Activated naive CD4-positive, alpha-beta T cell treated with anti-CD3 and anti-CD28 coated beads for 36 hours (primary cell): Measurements from ENCODE around the gene IKBKE. TPM values are rescaled to one million over a fixed set of nuclear protein-coding genes. Genes with fewer than 3 reads are reported as not detected.

Experiments
- CTCF ChIA-PET: fragments of 350-600 bp; sonication (Branson Sonifier 250); formaldehyde crosslinking; loops from one replicate; lab custom pipeline; 2021; ENCODE audit warnings: antibody characterized with exemption; lab: Charles Lee
- DNase-seq: peaks from one replicate; pipeline ENCODE4 v3.0.0-alpha.2; 2020
- H3K27ac Mint-ChIP-seq: one replicate; pipeline ENCODE4 v1.8.0; 2021; ENCODE audit warnings: mild to moderate bottlenecking, mixed read lengths
- H3K27me3 Mint-ChIP-seq: one replicate; pipeline ENCODE4 v1.8.0; 2021; ENCODE audit warnings: low read depth, mixed read lengths
- H3K36me3 Mint-ChIP-seq: one replicate; pipeline ENCODE4 v1.8.0; 2021; ENCODE audit warnings: low read depth, mixed read lengths
- H3K4me1 Mint-ChIP-seq: one replicate; pipeline ENCODE4 v1.8.0; 2021; ENCODE audit warnings: low read depth, mixed read lengths
- H3K4me3 Mint-ChIP-seq: one replicate; pipeline ENCODE4 v1.8.0; 2021; ENCODE audit warnings: mild to moderate bottlenecking, moderate library complexity, mixed read lengths
- H3K9me3 Mint-ChIP-seq: one replicate; pipeline ENCODE4 v1.8.0; 2021; ENCODE audit warnings: mixed read lengths
- intact Hi-C: fragments of 100-400 bp; cut with micrococcal nuclease; formaldehyde crosslinking; loops from one replicate; pipeline ENCODE4 v1.15.1; 2023
- total RNA-seq, 2 experiments: library from RNA; stranded (reverse); gene quantifications; one replicate each; pipeline ENCODE4 v1.2.3, GENCODE V29; 2021

The IKBKE gene
- total RNA-seq, 2 experiments from 2014 or later, result 7.0 to 8.6 TPM

DNA sequence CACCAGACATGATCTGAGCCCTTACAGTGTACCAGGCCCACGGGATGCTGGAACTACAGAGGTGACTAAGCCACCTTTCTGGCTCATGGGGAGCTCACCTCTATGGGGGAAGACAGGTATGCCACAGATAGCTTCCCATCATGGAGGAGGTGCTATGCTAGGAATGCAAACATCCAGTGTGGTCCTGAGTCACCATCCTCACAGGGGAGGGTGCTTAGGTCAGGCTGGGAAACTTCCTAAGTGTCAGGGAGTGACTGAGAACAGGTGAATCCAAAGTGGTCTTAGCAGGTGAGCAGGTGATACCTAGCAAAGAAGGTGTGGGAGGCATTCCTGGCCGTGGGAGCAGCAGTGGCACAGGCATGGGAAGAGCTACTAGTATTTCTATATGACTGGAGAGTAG, 28.4 kb downstream of the IKBKE start:
- peaks cover 3% of the 10 kb centered on the region for H3K36me3 Mint-ChIP-seq
- no peaks in the 10 kb centered on the region for H3K9me3 Mint-ChIP-seq
- H3K27me3 Mint-ChIP-seq, result no peaks in the 10 kb centered on the region
- peak overlapping the region; percentile 16 for H3K27ac Mint-ChIP-seq
- no peak for DNase-seq
- intact Hi-C loops, result loop anchor here (10.0 kb wide), 1 partner anchor 486 kb away; no protein-coding TSS in a partner anchor
- no peak overlapping the region for H3K4me3 Mint-ChIP-seq
- peaks cover 20% of the 10 kb centered on the region for H3K4me1 Mint-ChIP-seq
- CTCF ChIA-PET, result interaction anchor here (1.5 to 2.2 kb wide), 4 partner anchors 8 to 166 kb away, joined by 4 to 11 read pairs (median 6); no protein-coding TSS in a partner anchor

DNA sequence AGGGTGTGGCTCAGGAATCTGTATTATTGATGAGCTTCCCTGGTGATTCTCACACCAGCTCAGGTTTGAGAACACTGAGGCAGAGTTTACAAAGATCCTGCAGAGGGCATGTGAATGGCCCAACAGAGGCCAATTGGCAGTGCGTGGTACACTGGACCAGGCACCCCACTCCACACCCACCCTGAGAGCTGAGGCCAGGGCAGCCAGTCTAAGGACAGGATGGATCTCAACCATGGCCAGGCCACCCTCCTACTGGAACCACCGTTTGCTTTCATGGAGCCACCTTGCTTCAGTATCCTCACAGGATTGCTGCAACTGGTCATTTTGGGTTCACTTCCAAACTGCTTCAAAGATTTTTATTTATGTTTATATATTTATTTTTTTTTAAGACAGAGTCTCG, 29.8 kb downstream of the IKBKE start:
- no peak for DNase-seq
- Mint-ChIP-seq H3K36me3 (peaks cover 1% of the 10 kb centered on the region), H3K4me3 (no peak overlapping the region), H3K27me3 (no peaks in the 10 kb centered on the region), H3K4me1 (peaks cover 31% of the 10 kb centered on the region), H3K27ac (no peak overlapping the region), H3K9me3 (no peaks in the 10 kb centered on the region)
- CTCF ChIA-PET, result interaction anchor here (2.0 to 2.2 kb wide), 2 partner anchors 10 to 164 kb away, joined by 9 to 11 read pairs; no protein-coding TSS in a partner anchor
- intact Hi-C loops, result no loop called here

DNA sequence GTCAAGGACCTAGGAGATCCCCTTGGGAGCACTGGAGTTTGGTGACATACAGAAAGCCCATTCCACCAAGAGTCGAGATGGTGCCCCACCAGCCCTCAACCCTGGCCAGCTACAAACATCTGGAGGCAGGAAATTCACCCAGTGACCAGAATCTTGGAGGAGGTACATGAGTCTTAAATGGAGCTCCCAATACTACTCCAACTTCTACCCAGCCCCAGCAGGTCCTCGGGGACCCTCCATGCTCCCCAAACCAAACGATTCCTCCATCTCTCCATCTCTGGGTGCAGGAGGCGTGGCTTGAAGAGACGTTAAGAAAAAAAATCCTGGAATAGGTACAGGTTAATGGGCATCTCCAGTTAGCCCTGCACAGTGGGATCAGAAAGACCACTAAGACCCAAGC, 31.6 kb downstream of the IKBKE start:
- H3K27me3 Mint-ChIP-seq, result no peaks in the 10 kb centered on the region
- no peak overlapping the region for H3K27ac Mint-ChIP-seq
- no peak for DNase-seq
- intact Hi-C loops, result no loop called here
- H3K9me3 Mint-ChIP-seq, result no peaks in the 10 kb centered on the region
- no peaks in the 10 kb centered on the region for H3K36me3 Mint-ChIP-seq
- H3K4me3 Mint-ChIP-seq, result no peak overlapping the region
- CTCF ChIA-PET, result interaction anchor here (2.2 to 5.8 kb wide), 3 partner anchors 22 to 162 kb away, joined by 10 to 37 read pairs (median 12); no protein-coding TSS in a partner anchor
- peaks cover 34% of the 10 kb centered on the region for H3K4me1 Mint-ChIP-seq

- H3K36me3 Mint-ChIP-seq, result no peaks in the 10 kb centered on the region
- no peaks in the 10 kb centered on the region for H3K9me3 Mint-ChIP-seq
- no peak overlapping the region for H3K27ac Mint-ChIP-seq
- intact Hi-C loops, result no loop called here
- CTCF ChIA-PET, result interaction anchor here (1.8 to 5.8 kb wide), 4 partner anchors 12 to 162 kb away, joined by 9 to 37 read pairs (median 11); no protein-coding TSS in a partner anchor
- H3K27me3 Mint-ChIP-seq, result no peaks in the 10 kb centered on the region
- H3K4me3 Mint-ChIP-seq, result no peak overlapping the region
- no peak for DNase-seq
- H3K4me1 Mint-ChIP-seq, result peaks cover 34% of the 10 kb centered on the region
These were observed 32.1 kb downstream of the IKBKE start for GRCh38 chr1:206502403-206502802.

DNA sequence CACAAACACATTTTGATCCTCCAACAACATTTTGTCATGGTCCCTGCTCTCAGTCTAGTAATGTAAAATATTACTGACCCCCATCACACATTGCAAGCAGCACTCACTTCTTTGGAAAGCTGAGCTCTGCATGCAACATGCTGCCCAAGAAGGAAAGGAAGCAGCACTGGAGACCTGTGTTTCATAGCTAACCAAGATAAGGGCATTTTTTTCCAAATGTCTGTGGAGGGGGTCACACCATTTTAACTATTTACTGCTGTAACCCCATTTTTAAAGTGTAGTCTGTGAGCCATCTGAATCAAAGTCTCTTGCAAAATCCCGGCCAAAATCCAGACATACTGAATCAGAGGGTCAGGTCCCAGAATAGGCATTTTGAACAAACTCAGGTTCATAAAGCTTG, 32.5 kb downstream of the IKBKE start:
- CTCF ChIA-PET, result interaction anchor here (1.8 to 5.8 kb wide), 4 partner anchors 13 to 161 kb away, joined by 9 to 37 read pairs (median 11); no protein-coding TSS in a partner anchor
- Mint-ChIP-seq H3K27me3 (peaks cover under 1% of the 10 kb centered on the region), H3K9me3 (no peaks in the 10 kb centered on the region), H3K4me1 (peaks cover 34% of the 10 kb centered on the region), H3K4me3 (no peak overlapping the region), H3K36me3 (no peaks in the 10 kb centered on the region), H3K27ac (no peak overlapping the region)
- DNase-seq, result no peak
- intact Hi-C loops, result no loop called here

GRCh38 chr1:206503591-206504362, 33.5 kb downstream of the IKBKE start:
- DNase-seq, result peak; percentile 72
- Mint-ChIP-seq H3K27ac (no peak overlapping the region), H3K4me3 (no peak overlapping the region), H3K9me3 (no peaks in the 10 kb centered on the region), H3K27me3 (peaks cover 10% of the 10 kb centered on the region), H3K4me1 (peaks cover 43% of the 10 kb centered on the region), H3K36me3 (no peaks in the 10 kb centered on the region)
- CTCF ChIA-PET, result interaction anchor here (0.6 to 5.8 kb wide), 11 partner anchors 14 to 344 kb away, joined by 3 to 37 read pairs (median 4); no protein-coding TSS in a partner anchor
- intact Hi-C loops, result no loop called here

GRCh38 chr1:206504363-206504713, 34.1 kb downstream of the IKBKE start:
- Mint-ChIP-seq H3K36me3 (no peaks in the 10 kb centered on the region), H3K4me3 (no peak overlapping the region), H3K9me3 (no peaks in the 10 kb centered on the region), H3K27ac (no peak overlapping the region), H3K4me1 (peaks cover 47% of the 10 kb centered on the region), H3K27me3 (peaks cover 15% of the 10 kb centered on the region)
- DNase-seq, result no peak
- CTCF ChIA-PET, result interaction anchor here (0.6 to 5.8 kb wide), 6 partner anchors 25 to 87 kb away, joined by 3 to 37 read pairs (median 4); no protein-coding TSS in a partner anchor
- intact Hi-C loops, result no loop called here

- peak overlapping the region; percentile 74 for H3K4me3 Mint-ChIP-seq
- no peak for DNase-seq
- no peaks in the 10 kb centered on the region for H3K9me3 Mint-ChIP-seq
- H3K27ac Mint-ChIP-seq, result peak overlapping the region; percentile 55
- intact Hi-C loops, result loop anchor here (1.0 to 2.0 kb wide), 8 partner anchors 15 to 158 kb away; partner anchors contain the start of gene EIF2D
- CTCF ChIA-PET, result interaction anchor here (0.9 to 5.8 kb wide), 13 partner anchors 8 to 1004 kb away, joined by 3 to 37 read pairs (median 7); no protein-coding TSS in a partner anchor
- H3K36me3 Mint-ChIP-seq, result no peaks in the 10 kb centered on the region
- peaks cover 50% of the 10 kb centered on the region for H3K4me1 Mint-ChIP-seq
- peaks cover 22% of the 10 kb centered on the region for H3K27me3 Mint-ChIP-seq
These were observed 35.6 kb downstream of the IKBKE start for GRCh38 chr1:206505702-206506355.

- DNase-seq, result peak; percentile 39
- CTCF ChIA-PET, result interaction anchor here (0.7 to 5.8 kb wide), 15 partner anchors 9 to 1005 kb away, joined by 3 to 37 read pairs (median 5); no protein-coding TSS in a partner anchor
- no peaks in the 10 kb centered on the region for H3K9me3 Mint-ChIP-seq
- peak overlapping the region; percentile 55 for H3K27ac Mint-ChIP-seq
- intact Hi-C loops, result loop anchor here (1.0 to 2.0 kb wide), 8 partner anchors 16 to 158 kb away; partner anchors contain the start of gene EIF2D
- H3K4me3 Mint-ChIP-seq, result peak overlapping the region; percentile 74
- H3K36me3 Mint-ChIP-seq, result no peaks in the 10 kb centered on the region
- H3K27me3 Mint-ChIP-seq, result peaks cover 22% of the 10 kb centered on the region
- peaks cover 48% of the 10 kb centered on the region for H3K4me1 Mint-ChIP-seq
These were observed 36.4 kb downstream of the IKBKE start for GRCh38 chr1:206506405-206507283.

DNA sequence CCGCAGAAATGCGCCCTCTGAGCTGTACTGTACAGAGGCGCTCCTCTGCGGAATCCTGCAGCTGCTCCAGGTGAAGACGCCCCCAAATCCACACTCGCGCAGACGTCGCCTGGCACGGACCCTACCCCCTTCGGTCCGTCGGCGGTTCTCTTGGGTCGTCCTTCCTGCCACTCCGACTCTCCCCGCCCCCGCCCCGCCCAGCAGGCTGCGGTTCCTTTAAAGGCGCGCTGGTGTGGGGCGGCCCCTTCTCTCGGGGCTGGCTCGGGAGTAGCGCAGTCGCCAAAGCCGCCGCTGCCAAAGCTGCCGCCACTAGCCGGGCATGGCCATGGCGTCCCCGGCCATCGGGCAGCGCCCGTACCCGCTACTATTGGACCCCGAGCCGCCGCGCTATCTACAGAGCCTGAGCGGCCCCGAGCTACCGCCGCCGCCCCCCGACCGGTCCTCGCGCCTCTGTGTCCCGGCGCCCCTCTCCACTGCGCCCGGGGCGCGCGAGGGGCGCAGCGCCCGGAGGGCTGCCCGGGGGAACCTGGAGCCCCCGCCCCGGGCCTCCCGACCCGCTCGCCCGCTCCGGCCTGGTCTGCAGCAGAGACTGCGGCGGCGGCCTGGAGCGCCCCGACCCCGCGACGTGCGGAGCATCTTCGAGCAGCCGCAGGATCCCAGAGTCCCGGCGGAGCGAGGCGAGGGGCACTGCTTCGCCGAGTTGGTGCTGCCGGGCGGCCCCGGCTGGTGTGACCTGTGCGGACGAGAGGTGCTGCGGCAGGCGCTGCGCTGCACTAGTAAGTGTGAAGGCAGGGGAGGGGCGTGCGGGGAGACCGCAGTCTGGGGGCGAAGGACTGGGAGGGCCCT, 37.2 kb downstream of the IKBKE start, which contains the start of gene RASSF5:
Gene RASSF5, plus strand, starts transcription at position 248 of the 846 bp plus-strand sequence. Its CDS starts 72 bp downstream, at position 320.
- H3K4me1 Mint-ChIP-seq, result peaks cover 45% of the 10 kb centered on the region
- H3K27me3 Mint-ChIP-seq, result peaks cover 22% of the 10 kb centered on the region
- peak within 1 kb of the TSS; percentile 74 for H3K4me3 Mint-ChIP-seq
- intact Hi-C loops, result loop anchor here (2.0 kb wide), 5 partner anchors 17 to 49 kb away; no protein-coding TSS in a partner anchor
- H3K9me3 Mint-ChIP-seq, result no peaks in the 10 kb centered on the region
- CTCF ChIA-PET, result interaction anchor here (0.7 to 5.8 kb wide), 11 partner anchors 9 to 157 kb away, joined by 3 to 37 read pairs (median 7); no protein-coding TSS in a partner anchor
- peak within 1 kb of the TSS; percentile 55 for H3K27ac Mint-ChIP-seq
- H3K36me3 Mint-ChIP-seq, result no peaks in the 10 kb centered on the region
- DNase-seq, result peak; percentile 92
